Peyer's patch (tissue), 4 donors: ENCODE data around the gene PDE6B.

Experiments
- CTCF ChIP-seq, 6 experiments: fragments of 450-650 bp in 4 of 6; fragments of 200-600 bp in 2 of 6; sonication (generic) in 1 of 6; IDR thresholded peaks; one replicate each; pipeline ENCODE4 v1.5.1; 2017 to 2019; ENCODE audit warnings: antibody characterized with exemption in 6 of 6, mild to moderate bottlenecking in 3 of 6, moderate library complexity in 1 of 6
- POLR2A ChIP-seq, 2 donors: fragments of 450-650 bp; IDR thresholded peaks; one replicate each; pipeline ENCODE4 v1.5.1; 2017; ENCODE audit warnings: antibody characterized with exemption in 2 of 2, mild to moderate bottlenecking in 2 of 2, moderate library complexity in 2 of 2

DNA sequence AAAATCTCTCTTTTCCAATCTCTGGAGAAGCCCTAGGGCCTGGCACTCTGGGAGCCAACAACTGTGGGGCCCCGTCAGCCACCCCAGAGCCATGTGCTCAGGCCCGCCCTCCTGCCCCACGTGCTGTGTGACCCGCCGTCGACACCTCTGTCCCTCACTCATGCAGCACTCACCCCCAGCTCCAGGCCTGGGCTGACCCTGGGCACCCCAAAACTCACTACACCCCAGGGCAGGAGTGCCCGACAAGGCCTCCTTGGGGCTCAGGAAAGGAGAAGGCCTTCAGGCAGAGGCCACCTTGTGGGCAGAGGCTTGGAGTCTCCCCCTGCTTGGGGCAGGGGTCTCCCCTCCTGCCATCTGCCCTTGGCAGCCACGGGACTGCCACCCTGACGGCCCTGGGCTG lies 54.7 kb downstream of the PDE6B start:
- TF ChIP-seq CTCF (IDR thresholded peaks at IDR 0.05) = no peak
- TF ChIP-seq POLR2A (IDR thresholded peaks at IDR 0.05) = no peak
